IPS-15b (cell line): ENCODE measurements around the gene NCAN.
"Not testable (repeated sequence)": the region's sequence is repeated elsewhere in the genome, so short reads cannot be mapped to it uniquely, and the experiment has no call there.

Source experiments
- H3K27me3 ChIP-seq: one replicate; pipeline ENCODE4 v1.6.1; 2013; ENCODE audit warnings: low read length; ENCODE audit not compliant: control insufficient read depth, insufficient read depth
- H3K36me3 ChIP-seq: one replicate; pipeline ENCODE4 v1.6.1; 2013; ENCODE audit warnings: low read length; ENCODE audit not compliant: control insufficient read depth, insufficient read depth
- H3K4me1 ChIP-seq: one replicate; pipeline ENCODE4 v1.6.1; 2013; ENCODE audit warnings: mild to moderate bottlenecking, low read length; ENCODE audit not compliant: control insufficient read depth, insufficient read depth
- H3K4me3 ChIP-seq: one replicate; pipeline ENCODE4 v1.5.1; 2013; ENCODE audit warnings: low read depth, low read length
- H3K9ac ChIP-seq: one replicate; pipeline ENCODE4 v1.6.1; 2013; ENCODE audit warnings: low read depth, mild to moderate bottlenecking, low read length
- H3K9me3 ChIP-seq: one replicate; pipeline ENCODE4 v1.6.1; 2013; ENCODE audit warnings: mild to moderate bottlenecking, low read length; ENCODE audit not compliant: control insufficient read depth, insufficient read depth

Gene NCAN

DNA sequence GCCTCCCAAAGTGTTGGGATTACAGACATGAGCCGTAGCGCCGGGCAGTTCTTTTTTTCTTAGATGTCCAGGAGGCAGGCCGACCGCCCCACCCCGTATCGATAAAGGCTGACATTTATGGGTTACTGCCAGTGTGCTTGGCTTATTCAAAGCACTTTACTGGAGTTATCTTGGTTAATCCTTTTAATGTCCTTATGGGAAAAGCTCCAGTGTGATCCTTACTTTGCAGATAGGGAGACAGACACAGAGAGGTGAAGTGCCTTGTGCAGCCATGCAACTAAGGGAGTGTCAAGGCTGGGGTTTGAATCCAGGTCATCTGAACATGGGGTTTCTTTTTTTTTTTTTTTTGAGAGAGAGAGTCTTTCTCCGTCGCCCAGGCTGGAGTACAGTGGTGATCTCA lies 19.2 kb downstream of the NCAN start:
- H3K36me3 ChIP-seq, result no peaks in the 10 kb centered on the region
- H3K9ac ChIP-seq, result no peak overlapping the region
- H3K4me1 ChIP-seq, result no peaks in the 10 kb centered on the region
- no peak overlapping the region for H3K4me3 ChIP-seq
- H3K27me3 ChIP-seq, result peaks cover 6% of the 10 kb centered on the region
- no peaks in the 10 kb centered on the region for H3K9me3 ChIP-seq

DNA sequence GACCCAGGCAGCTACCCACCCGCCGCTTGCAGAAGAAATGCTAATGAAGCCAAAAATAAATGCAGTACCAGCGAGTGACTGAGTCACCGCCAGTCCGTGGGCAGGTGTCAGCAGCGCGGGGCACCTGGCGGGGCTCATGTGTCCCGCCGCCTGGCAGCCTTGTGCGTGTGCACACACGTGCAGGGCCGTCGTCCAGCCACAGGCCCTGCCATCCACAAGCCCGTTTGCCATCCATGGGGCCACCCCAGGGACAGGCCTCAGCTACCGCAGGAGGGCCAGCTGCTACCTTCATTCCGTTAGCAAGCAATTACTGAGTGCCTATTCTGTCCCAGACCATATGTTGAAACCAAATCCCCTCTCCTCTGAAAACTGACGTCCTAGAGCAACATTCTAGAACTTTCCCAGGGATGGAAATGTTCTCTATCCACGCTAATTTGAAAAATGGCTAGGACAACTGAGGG lies 20.5 kb downstream of the NCAN start:
- Histone ChIP-seq H3K27me3 (peaks cover 2% of the 10 kb centered on the region), H3K9ac (no peak overlapping the region), H3K4me3 (no peak overlapping the region), H3K36me3 (no peaks in the 10 kb centered on the region), H3K4me1 (no peaks in the 10 kb centered on the region), H3K9me3 (no peaks in the 10 kb centered on the region)

DNA sequence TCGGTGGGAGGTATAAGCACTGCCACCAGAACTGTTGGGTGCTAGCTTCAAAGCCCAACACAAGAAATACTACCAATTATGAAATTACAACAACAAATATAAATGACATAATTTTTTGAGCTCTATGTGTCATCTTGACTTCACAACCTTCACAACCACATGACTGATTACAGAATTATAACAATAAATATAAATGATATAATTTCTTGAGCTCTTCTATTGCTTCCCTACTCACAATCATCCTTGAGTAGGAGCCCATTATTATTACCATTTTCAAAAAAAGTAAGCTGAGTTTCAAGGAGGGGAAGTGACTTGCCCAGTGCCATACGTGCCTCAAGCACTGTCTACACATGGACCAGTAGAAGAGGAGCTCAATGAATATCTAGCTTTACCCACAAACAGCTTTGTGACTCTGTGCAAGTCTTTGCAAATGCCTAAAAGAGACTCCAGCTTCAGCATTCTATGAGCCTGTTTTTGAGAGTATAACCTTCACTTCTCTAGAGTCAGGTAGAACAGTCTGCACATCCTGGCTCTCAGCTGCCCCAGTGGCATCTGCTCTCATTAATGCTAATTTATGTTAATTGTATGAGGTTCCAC lies 22.6 kb downstream of the NCAN start:
- Histone ChIP-seq H3K36me3 (no peaks in the 10 kb centered on the region), H3K9ac (no peak overlapping the region), H3K9me3 (no peaks in the 10 kb centered on the region), H3K4me1 (no peaks in the 10 kb centered on the region), H3K27me3 (no peaks in the 10 kb centered on the region), H3K4me3 (no peak overlapping the region)

DNA sequence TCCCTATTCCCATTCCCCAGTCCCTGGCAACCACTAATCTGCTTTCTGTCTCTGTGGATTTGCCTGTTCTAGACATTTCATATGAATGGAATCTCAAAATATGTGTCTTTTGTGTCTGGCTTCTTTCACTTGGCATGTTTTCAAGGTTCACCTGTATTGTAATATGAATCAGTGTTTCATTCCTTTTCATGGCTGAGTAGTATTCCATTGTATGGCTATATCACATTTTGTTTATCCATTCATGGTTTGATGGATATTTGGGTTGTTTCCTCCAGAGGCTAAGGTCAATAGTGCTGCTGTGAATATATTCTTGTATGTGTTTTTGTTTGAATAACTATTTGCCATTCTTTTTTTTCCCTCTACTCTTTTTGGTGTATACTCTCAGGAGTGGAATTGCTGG lies 24.4 kb downstream of the NCAN start:
- H3K36me3 ChIP-seq, result no peaks in the 10 kb centered on the region
- H3K9me3 ChIP-seq, result no peaks in the 10 kb centered on the region
- H3K27me3 ChIP-seq, result no peaks in the 10 kb centered on the region
- no peak overlapping the region for H3K4me3 ChIP-seq
- no peak overlapping the region for H3K9ac ChIP-seq
- no peaks in the 10 kb centered on the region for H3K4me1 ChIP-seq

DNA sequence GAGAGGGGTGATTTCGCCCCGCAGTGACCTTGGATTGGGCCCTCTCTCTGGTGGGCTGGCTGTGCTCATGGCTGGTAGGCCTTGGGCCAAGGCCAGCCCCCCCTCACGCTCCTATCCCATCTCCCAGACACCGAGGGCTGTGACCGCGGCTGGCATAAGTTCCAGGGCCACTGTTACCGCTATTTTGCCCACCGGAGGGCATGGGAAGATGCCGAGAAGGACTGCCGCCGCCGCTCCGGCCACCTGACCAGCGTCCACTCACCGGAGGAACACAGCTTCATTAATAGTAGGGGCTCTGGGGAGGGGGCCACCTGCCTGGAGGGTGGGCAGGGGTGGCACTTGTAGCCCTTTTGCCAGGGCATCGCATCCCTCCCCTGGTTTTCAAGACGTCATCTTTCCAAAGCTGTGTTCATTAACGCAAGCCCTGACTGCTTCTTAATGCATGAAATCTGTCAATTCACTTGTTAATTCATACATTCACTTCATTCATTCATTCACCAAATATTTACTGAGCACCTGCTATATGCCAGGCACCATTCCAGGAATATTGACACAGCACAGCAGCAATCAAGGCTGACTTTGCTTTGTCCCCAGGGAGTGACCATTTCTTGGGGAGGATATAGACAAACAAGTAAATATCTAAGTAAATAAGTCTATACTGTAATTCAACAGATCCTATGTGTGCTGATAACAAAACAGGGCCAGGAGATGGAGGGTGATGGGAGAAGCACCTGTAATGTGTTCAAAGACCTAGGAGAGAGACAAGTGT lies 26.6 kb downstream of the NCAN start:
- H3K4me3 ChIP-seq, result no peak overlapping the region
- H3K9ac ChIP-seq, result no peak overlapping the region
- H3K4me1 ChIP-seq, result no peaks in the 10 kb centered on the region
- no peaks in the 10 kb centered on the region for H3K9me3 ChIP-seq
- no peaks in the 10 kb centered on the region for H3K36me3 ChIP-seq
- no peaks in the 10 kb centered on the region for H3K27me3 ChIP-seq

DNA sequence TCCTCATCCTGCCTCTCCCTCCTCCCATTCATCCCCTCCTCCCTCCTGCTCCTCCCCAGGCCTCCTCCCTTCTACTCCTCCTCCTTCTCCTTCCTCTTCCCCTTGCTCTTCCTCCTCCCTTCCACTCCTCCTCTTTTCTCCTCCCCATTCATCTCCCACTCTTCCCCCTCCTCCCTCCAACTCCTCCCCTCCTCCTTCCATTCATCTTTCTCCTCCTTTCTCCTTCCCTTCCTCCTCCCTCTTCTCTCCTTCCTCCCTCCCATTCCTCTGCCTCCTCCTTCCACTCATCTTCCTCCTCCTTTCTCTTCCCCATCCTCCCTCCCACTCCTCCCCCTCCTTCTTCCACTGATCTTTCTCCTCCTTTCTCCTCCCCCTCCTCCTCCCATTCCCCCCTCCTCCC lies 27.9 kb downstream of the NCAN start:
- H3K27me3 ChIP-seq, result no peaks in the 10 kb centered on the region
- no peaks in the 10 kb centered on the region for H3K9me3 ChIP-seq
- no peak overlapping the region for H3K9ac ChIP-seq
- no peaks in the 10 kb centered on the region for H3K36me3 ChIP-seq
- H3K4me1 ChIP-seq, result no peaks in the 10 kb centered on the region
- no peak overlapping the region for H3K4me3 ChIP-seq

DNA sequence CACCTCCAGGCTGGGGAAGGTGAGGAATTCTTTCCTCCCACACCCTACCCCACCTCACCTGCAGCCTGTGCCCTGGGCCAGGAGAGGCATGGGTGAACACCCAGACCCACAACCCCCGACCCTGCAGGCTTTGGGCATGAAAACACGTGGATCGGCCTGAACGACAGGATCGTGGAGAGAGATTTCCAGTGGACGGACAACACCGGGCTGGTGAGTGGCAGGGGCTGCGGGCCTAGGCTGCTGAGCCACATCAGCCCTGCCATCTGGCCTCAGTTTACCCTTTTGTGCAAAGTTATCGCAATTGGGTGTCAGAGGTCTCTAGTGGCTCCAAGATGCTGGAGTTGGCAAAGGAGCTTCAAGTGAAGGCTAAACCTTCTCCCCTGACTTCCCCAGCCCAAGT lies 28.7 kb downstream of the NCAN start:
- H3K36me3 ChIP-seq, result no peaks in the 10 kb centered on the region
- no peaks in the 10 kb centered on the region for H3K27me3 ChIP-seq
- H3K4me1 ChIP-seq, result no peaks in the 10 kb centered on the region
- no peak overlapping the region for H3K9ac ChIP-seq
- H3K4me3 ChIP-seq, result no peak overlapping the region
- H3K9me3 ChIP-seq, result no peaks in the 10 kb centered on the region

DNA sequence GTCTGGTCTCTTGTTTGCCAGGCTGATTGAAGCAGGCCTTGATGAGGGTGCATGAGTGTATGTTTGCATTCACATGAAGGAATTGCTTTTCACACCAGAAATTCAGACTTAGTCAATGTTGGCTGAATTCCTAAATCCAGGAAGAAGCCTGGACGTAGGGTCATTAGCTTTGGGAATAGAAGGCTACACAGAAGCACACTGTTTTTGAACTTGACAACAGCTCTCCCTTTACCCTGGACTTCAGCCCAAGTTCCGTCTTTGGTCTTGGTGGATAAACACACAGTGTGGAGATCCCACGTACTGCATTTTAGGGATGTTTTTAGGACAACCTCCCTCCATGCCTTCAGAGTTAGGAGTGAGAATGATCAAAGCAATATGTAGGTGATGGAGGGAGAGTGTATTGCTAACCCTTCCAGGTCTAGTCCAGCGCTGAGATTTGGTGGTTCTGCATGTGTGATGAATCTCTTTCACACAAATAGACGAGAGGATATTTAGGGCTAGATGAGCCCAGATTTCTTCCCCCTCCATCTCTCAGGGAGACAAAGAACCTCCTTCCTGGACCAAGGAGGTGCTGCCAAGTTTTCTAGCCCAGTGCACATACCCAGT lies 38.5 kb downstream of the NCAN start:
- Histone ChIP-seq H3K36me3 (no peaks in the 10 kb centered on the region), H3K9ac (no peak overlapping the region), H3K4me1 (no peaks in the 10 kb centered on the region), H3K27me3 (peaks cover 8% of the 10 kb centered on the region), H3K9me3 (no peaks in the 10 kb centered on the region), H3K4me3 (no peak overlapping the region)

DNA sequence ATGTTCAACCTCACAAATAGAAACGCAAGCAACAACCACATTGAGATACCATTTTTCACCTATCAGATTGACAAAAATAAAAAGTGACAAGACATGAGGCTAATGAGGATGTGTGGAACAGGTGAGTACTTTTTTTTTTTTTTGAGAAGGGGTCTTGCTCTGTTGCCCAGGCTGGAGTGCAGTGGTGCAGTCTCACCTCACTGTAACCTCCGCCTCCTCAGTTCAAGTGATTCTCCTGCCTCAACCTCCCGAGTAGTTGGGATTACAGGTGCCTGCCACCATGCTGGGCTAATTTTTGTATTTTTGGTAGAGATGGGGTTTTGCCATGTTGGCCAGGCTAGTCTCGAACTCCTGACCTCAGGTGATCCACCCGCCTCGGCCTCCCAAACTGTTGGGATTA lies 41.7 kb downstream of the NCAN start:
- not testable (repeated sequence) for H3K36me3 ChIP-seq, H3K27me3 ChIP-seq, H3K9me3 ChIP-seq, H3K4me1 ChIP-seq, H3K9ac ChIP-seq, H3K4me3 ChIP-seq

DNA sequence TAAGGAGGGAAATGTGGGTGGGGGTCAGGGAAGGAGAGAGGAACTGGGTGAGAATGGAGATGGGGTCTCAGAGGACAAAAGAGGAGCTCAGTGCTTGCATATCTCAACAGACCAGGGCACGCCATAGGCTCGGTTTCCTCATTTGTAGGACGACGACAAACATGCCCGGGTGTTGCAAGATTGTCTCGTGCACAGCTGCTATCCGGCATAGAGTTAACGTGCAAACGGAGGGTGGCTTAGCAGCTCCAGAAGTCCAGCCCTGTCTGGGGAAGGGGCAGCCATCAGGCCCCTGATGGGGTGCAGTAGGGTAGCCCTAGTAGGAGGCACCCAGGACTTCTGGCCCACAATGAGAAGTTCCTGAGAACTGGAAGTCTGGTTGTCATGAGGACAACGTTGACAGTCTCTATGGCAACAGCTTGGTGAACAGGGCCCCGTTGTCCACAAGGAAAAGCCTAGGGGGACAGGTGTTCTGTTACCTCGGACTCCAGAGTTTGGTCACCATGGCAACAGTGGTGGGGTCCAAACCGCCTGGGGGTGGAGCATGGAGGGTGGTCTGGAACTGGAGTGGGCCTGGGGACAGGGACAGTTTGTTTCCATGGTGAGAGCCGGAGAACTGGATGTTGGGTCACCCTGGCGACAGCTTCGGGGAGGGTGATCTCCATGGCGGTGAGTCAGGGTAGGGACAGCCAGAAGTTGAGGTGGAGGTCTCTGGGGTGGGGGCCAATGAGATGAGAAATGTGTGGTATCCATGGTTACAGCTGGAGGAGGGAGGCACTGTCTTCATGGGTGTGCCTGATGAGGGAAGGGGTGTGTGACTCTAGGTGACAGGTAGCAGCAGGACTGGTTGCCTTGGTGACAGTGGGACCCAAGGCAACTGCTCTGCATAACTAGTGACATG lies 44.6 kb downstream of the NCAN start:
- Histone ChIP-seq H3K4me1 (peaks cover 2% of the 10 kb centered on the region), H3K4me3 (no peak overlapping the region), H3K9me3 (no peaks in the 10 kb centered on the region), H3K36me3 (peaks cover 6% of the 10 kb centered on the region), H3K27me3 (peaks cover 9% of the 10 kb centered on the region), H3K9ac (no peak overlapping the region)

DNA sequence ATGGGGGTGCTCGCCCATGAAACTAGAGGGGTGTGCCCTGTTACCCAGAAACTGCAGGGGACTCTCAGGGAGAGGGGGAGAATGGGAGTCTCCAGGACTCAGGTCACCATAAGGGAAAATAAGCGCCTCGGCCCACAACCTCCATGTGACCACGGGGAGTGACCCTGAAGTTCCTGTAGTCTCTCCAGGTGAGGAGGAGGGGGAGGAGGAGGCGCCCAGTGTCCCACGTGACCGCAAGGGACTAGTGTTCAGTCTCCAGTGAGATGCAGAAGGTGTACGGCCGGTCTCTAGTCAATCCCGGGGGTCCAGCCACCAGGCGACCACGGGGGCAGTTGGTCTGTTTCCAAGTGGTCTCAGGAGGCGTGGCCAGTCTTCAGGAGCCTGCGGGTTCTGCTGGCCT lies 45.4 kb downstream of the NCAN start:
- Histone ChIP-seq H3K9me3 (no peaks in the 10 kb centered on the region), H3K27me3 (peaks cover 11% of the 10 kb centered on the region), H3K9ac (no peak overlapping the region), H3K36me3 (peaks cover 6% of the 10 kb centered on the region), H3K4me3 (no peak overlapping the region), H3K4me1 (peaks cover 2% of the 10 kb centered on the region)
